Measurements from ENCODE around the gene IPMK. TPM values are rescaled to one million over a fixed set of nuclear protein-coding genes. Genes with fewer than 3 reads are reported as not detected.
"Not testable (repeated sequence)": the region's sequence is repeated elsewhere in the genome, so short reads cannot be mapped to it uniquely, and the experiment has no call there.

IPMK gene
- total RNA-seq, 1 experiment from 2014 or later: 10.0 TPM

GRCh38 chr10:58264780-58265179 lies 2.9 kb downstream of the IPMK start:
- no peak overlapping the region for H3K27ac Mint-ChIP-seq (ENCODE audit: unreplicated experiment)
- peaks cover 40% of the 10 kb centered on the region for H3K36me3 Mint-ChIP-seq (ENCODE audit: insufficient read depth, unreplicated experiment)
- no peaks in the 10 kb centered on the region for H3K9me3 Mint-ChIP-seq (ENCODE audit: low read depth, unreplicated experiment)
- no peak for DNase-seq
- no peak overlapping the region for H3K4me3 Mint-ChIP-seq (ENCODE audit: low read depth, unreplicated experiment)
- peaks cover 6% of the 10 kb centered on the region for H3K4me1 Mint-ChIP-seq (ENCODE audit: low read depth, unreplicated experiment)
- H3K27me3 Mint-ChIP-seq (ENCODE audit: unreplicated experiment): no peaks in the 10 kb centered on the region
- no peak for TF ChIP-seq CTCF (IDR thresholded peaks at IDR 0.05; ENCODE audit: unreplicated experiment)
- intact Hi-C loops (cut with micrococcal nuclease; ENCODE audit: unreplicated experiment): no loop called here
- no TSS peak for BruUV-seq (replicated peaks)
- CTCF ChIA-PET: no interaction called here

GRCh38 chr10:58262766-58263165 lies 4.9 kb downstream of the IPMK start:
- BruUV-seq (replicated peaks): no TSS peak
- intact Hi-C loops (cut with micrococcal nuclease; ENCODE audit: unreplicated experiment): no loop called here
- H3K4me3 Mint-ChIP-seq (ENCODE audit: low read depth, unreplicated experiment): no peak overlapping the region
- no peaks in the 10 kb centered on the region for H3K27me3 Mint-ChIP-seq (ENCODE audit: unreplicated experiment)
- CTCF ChIA-PET: no interaction called here
- DNase-seq: no peak
- no peak overlapping the region for H3K27ac Mint-ChIP-seq (ENCODE audit: unreplicated experiment)
- peaks cover 20% of the 10 kb centered on the region for H3K36me3 Mint-ChIP-seq (ENCODE audit: insufficient read depth, unreplicated experiment)
- no peak for TF ChIP-seq CTCF (IDR thresholded peaks at IDR 0.05; ENCODE audit: unreplicated experiment)
- H3K9me3 Mint-ChIP-seq (ENCODE audit: low read depth, unreplicated experiment): no peaks in the 10 kb centered on the region
- H3K4me1 Mint-ChIP-seq (ENCODE audit: low read depth, unreplicated experiment): peaks cover 6% of the 10 kb centered on the region

- H3K4me1 Mint-ChIP-seq (ENCODE audit: low read depth, unreplicated experiment): peaks cover 19% of the 10 kb centered on the region
- peaks cover 4% of the 10 kb centered on the region for H3K36me3 Mint-ChIP-seq (ENCODE audit: insufficient read depth, unreplicated experiment)
- CTCF ChIA-PET: no interaction called here
- no peak for TF ChIP-seq CTCF (IDR thresholded peaks at IDR 0.05; ENCODE audit: unreplicated experiment)
- DNase-seq: no peak
- no peaks in the 10 kb centered on the region for H3K27me3 Mint-ChIP-seq (ENCODE audit: unreplicated experiment)
- no peak overlapping the region for H3K4me3 Mint-ChIP-seq (ENCODE audit: low read depth, unreplicated experiment)
- no TSS peak for BruUV-seq (replicated peaks)
- no peak overlapping the region for H3K27ac Mint-ChIP-seq (ENCODE audit: unreplicated experiment)
- intact Hi-C loops (cut with micrococcal nuclease; ENCODE audit: unreplicated experiment): no loop called here
- no peaks in the 10 kb centered on the region for H3K9me3 Mint-ChIP-seq (ENCODE audit: low read depth, unreplicated experiment)
Observed at GRCh38 chr10:58260334-58260733, 7.4 kb downstream of the IPMK start.

GRCh38 chr10:58258977-58259692 lies 8.6 kb downstream of the IPMK start:
- no TSS peak for BruUV-seq (replicated peaks)
- H3K36me3 Mint-ChIP-seq (ENCODE audit: insufficient read depth, unreplicated experiment): peaks cover 9% of the 10 kb centered on the region
- CTCF ChIA-PET: no interaction called here
- DNase-seq: no peak
- no peak overlapping the region for H3K4me3 Mint-ChIP-seq (ENCODE audit: low read depth, unreplicated experiment)
- H3K4me1 Mint-ChIP-seq (ENCODE audit: low read depth, unreplicated experiment): peaks cover 19% of the 10 kb centered on the region
- H3K27ac Mint-ChIP-seq (ENCODE audit: unreplicated experiment): no peak overlapping the region
- peaks cover 1% of the 10 kb centered on the region for H3K9me3 Mint-ChIP-seq (ENCODE audit: low read depth, unreplicated experiment)
- H3K27me3 Mint-ChIP-seq (ENCODE audit: unreplicated experiment): no peaks in the 10 kb centered on the region
- intact Hi-C loops (cut with micrococcal nuclease; ENCODE audit: unreplicated experiment): no loop called here
- TF ChIP-seq CTCF (IDR thresholded peaks at IDR 0.05; ENCODE audit: unreplicated experiment): no peak

GRCh38 chr10:58256013-58256780 lies 11.5 kb downstream of the IPMK start:
- H3K4me3 Mint-ChIP-seq (ENCODE audit: low read depth, unreplicated experiment); DNase-seq; H3K27me3 Mint-ChIP-seq (ENCODE audit: unreplicated experiment); CTCF ChIA-PET; H3K36me3 Mint-ChIP-seq (ENCODE audit: insufficient read depth, unreplicated experiment); BruUV-seq (replicated peaks); H3K9me3 Mint-ChIP-seq (ENCODE audit: low read depth, unreplicated experiment); intact Hi-C loops (cut with micrococcal nuclease; ENCODE audit: unreplicated experiment); H3K27ac Mint-ChIP-seq (ENCODE audit: unreplicated experiment): not testable (repeated sequence)
- H3K4me1 Mint-ChIP-seq (ENCODE audit: low read depth, unreplicated experiment): peaks cover 19% of the 10 kb centered on the region

Measured in Calu3 (cell line).